DMS114 treated with DMSO at 0.1 percent for 48 hours (cell line): Measurements from ENCODE around the gene SPECC1L.

Source experiments
- DNase-seq: peaks from one replicate; lab custom pipeline; 2025; ENCODE audit not compliant: unreplicated experiment; lab: John Stamatoyannopoulos, UW

The SPECC1L gene

GRCh38 chr22:24358105-24358836 lies 87.6 kb downstream of the SPECC1L start:
- no peak for DNase-seq

- no peak for DNase-seq
Observed at GRCh38 chr22:24359452-24360120, 89.0 kb downstream of the SPECC1L start.

- DNase-seq, result no peak
Observed at GRCh38 chr22:24361976-24362646, 91.5 kb downstream of the SPECC1L start.

GRCh38 chr22:24363243-24363642 lies 92.6 kb downstream of the SPECC1L start:
- no peak for DNase-seq

- DNase-seq, result no peak
Observed at GRCh38 chr22:24366701-24367100, 96.1 kb downstream of the SPECC1L start.

- no peak for DNase-seq
Observed at GRCh38 chr22:24367841-24368240, 97.2 kb downstream of the SPECC1L start.

- DNase-seq, result no peak
Observed at GRCh38 chr22:24370401-24370800, 99.8 kb downstream of the SPECC1L start.

GRCh38 chr22:24376002-24376401 lies 105.4 kb downstream of the SPECC1L start:
- no peak for DNase-seq

GRCh38 chr22:24376586-24376985 lies 106.0 kb downstream of the SPECC1L start:
- DNase-seq, result no peak

GRCh38 chr22:24379536-24379935 lies 108.9 kb downstream of the SPECC1L start:
- no peak for DNase-seq

- no peak for DNase-seq
Observed at GRCh38 chr22:24380220-24380904, 109.7 kb downstream of the SPECC1L start.

GRCh38 chr22:24380905-24381230 lies 110.2 kb downstream of the SPECC1L start:
- no peak for DNase-seq

- DNase-seq, result no peak
Observed at GRCh38 chr22:24383061-24383460, 112.4 kb downstream of the SPECC1L start.

- no peak for DNase-seq
Observed at GRCh38 chr22:24384131-24384530, 113.5 kb downstream of the SPECC1L start.

- no peak for DNase-seq
Observed at GRCh38 chr22:24386937-24387471, 116.4 kb downstream of the SPECC1L start.

GRCh38 chr22:24389680-24390079 lies 119.0 kb downstream of the SPECC1L start:
- no peak for DNase-seq

GRCh38 chr22:24390156-24390555 lies 119.5 kb downstream of the SPECC1L start:
- DNase-seq, result no peak

GRCh38 chr22:24390576-24390975 lies 119.9 kb downstream of the SPECC1L start:
- no peak for DNase-seq

GRCh38 chr22:24391836-24392217 lies 121.2 kb downstream of the SPECC1L start:
- no peak for DNase-seq

GRCh38 chr22:24392218-24392931 lies 121.7 kb downstream of the SPECC1L start:
- DNase-seq, result no peak
